ENCODE results near the gene S100A16.

DNA sequence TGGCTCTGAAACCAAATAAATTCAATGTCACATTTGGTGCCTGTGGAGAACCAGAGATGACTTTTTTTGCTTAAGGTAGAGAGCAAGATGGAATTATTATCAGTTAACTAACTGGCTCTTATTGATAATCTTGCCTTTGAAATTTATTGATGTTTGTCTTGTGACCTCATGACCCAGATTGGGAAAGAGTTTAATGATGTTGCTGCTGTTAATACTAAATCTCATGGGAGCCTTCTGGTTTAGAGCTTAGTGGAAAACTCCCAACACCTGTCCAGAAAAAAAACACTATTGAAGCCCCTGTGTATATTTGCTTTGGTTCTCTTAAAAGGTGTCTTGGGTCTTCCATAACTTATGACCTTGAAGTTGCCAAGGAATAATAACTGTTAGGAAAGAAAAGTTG lies 30.9 kb upstream of the S100A16 start:
- TF ChIP-seq POLR2A (IDR thresholded peaks at IDR 0.05): no peak
- TF ChIP-seq, protein P1, sequence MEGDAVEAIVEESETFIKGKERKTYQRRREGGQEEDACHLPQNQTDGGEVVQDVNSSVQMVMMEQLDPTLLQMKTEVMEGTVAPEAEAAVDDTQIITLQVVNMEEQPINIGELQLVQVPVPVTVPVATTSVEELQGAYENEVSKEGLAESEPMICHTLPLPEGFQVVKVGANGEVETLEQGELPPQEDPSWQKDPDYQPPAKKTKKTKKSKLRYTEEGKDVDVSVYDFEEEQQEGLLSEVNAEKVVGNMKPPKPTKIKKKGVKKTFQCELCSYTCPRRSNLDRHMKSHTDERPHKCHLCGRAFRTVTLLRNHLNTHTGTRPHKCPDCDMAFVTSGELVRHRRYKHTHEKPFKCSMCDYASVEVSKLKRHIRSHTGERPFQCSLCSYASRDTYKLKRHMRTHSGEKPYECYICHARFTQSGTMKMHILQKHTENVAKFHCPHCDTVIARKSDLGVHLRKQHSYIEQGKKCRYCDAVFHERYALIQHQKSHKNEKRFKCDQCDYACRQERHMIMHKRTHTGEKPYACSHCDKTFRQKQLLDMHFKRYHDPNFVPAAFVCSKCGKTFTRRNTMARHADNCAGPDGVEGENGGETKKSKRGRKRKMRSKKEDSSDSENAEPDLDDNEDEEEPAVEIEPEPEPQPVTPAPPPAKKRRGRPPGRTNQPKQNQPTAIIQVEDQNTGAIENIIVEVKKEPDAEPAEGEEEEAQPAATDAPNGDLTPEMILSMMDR (IDR thresholded peaks at IDR 0.05): no peak

All from body of pancreas (tissue), 4 donors.